Measurements from ENCODE around the gene IQGAP3.

IQGAP3 gene

GRCh38 chr1:156502391-156502893 is 69.9 kb downstream of the IQGAP3 start:
- no peaks in the 10 kb centered on the region for H3K36me3 ChIP-seq (replicated peaks)
- no peak for DNase-seq
- no peaks in the 10 kb centered on the region for H3K27me3 ChIP-seq (replicated peaks)
- no peak for TF ChIP-seq CTCF (IDR thresholded peaks at IDR 0.05; ENCODE audit: low read depth, low read length, missing control alignments)
- H3K27ac ChIP-seq, result peak overlapping the region; percentile 98
- H3K4me3 ChIP-seq (ENCODE audit: low read depth, low read length), result no peak overlapping the region
- in situ Hi-C loops (cut with HindIII; ENCODE audit: low pct_ligation_motif_present, low sequenced_read_pairs), result no loop called here

DNA sequence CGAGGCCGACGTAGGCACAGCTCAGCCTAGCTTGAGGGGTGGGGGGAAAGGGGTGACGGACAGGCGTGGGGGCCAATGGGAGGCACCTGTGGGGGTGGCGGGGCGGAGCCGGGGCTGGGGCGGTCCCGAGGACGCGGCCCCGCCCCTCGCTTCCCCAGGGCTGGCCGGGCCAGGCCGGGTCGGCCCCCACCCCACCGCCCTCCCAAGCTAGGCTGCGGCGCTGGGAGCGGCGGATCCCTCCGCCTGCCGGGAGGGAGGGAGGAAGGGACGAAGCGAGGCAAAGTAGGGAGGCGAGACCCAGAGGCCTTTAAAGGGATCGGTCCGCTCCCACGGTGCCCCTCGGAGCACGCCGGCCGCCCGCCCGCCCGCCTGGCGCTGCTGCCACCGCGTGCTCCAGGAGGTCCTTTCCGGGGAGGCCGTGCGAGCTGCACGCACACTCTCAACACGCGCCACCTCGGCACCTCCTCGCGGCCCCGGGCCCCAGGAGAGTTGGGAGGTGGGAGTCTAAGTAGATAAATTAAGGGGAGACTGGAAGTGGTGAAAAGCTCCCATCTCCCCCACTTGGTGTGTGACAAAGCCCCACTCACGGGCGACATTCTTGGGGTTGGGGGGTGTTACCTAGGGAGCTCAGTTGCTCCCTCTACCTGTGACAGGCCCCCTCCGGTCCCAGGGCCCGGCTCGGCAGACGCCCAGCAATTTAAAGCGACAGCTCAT is 71.4 kb downstream of the IQGAP3 start:
- peak overlapping the region; percentile 95 for H3K4me3 ChIP-seq (ENCODE audit: low read depth, low read length)
- peak overlapping the region; percentile 98 for H3K27ac ChIP-seq
- no peaks in the 10 kb centered on the region for H3K27me3 ChIP-seq (replicated peaks)
- peak; percentile 88 for DNase-seq
- in situ Hi-C loops (cut with HindIII; ENCODE audit: low pct_ligation_motif_present, low sequenced_read_pairs), result no loop called here
- no peaks in the 10 kb centered on the region for H3K36me3 ChIP-seq (replicated peaks)
- TF ChIP-seq CTCF (IDR thresholded peaks at IDR 0.05; ENCODE audit: low read depth, low read length, missing control alignments), result peak; percentile 68

GRCh38 chr1:156500543-156500792 is 71.9 kb downstream of the IQGAP3 start, which contains the start of gene MEF2D:
Gene MEF2D (minus strand): TSS chr1:156500775. CDS start chr1:156483292, 17,483 bp downstream.
- in situ Hi-C loops (cut with HindIII; ENCODE audit: low pct_ligation_motif_present, low sequenced_read_pairs), result no loop called here
- no peak for TF ChIP-seq CTCF (IDR thresholded peaks at IDR 0.05; ENCODE audit: low read depth, low read length, missing control alignments)
- Histone ChIP-seq H3K27me3 (replicated peaks) (no peaks in the 10 kb centered on the region), H3K4me3 (ENCODE audit: low read depth, low read length) (peak within 1 kb of the TSS; percentile 95), H3K36me3 (replicated peaks) (no peaks in the 10 kb centered on the region), H3K27ac (peak within 1 kb of the TSS; percentile 98)
- no peak for DNase-seq

DNA sequence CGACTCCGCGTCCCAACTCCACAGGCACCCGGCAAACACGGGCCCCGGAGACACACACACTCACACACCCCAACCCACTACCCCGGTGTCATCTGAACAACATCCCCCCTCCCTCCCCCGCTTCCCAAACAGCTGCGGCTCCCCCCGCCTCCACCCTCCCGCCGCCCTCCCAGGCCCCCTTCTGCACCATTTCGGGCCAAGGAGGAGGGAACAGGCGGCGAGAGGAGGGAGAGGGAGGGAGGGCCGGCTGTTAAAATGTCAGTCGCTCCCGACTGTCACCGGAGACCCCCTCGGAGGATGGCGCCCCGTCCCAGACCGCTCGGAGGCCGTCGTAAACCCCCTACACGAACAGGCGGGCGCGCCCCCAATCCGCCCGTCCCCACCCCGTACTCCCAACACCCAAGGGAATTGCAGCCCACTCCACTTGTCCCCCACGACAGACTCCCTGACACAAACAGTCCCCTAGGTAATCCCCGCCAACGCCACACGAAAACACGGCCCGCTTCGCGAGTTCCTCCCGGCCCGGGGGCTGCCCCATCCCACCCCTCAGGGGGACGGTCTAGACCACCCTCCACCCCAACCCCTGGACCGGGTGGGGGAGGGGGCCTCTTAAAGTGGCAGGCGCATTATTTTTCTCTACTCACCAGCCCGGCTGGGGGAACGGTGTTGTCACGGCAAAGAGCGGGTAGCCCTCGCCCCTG is 72.4 kb downstream of the IQGAP3 start:
- no peak for TF ChIP-seq CTCF (IDR thresholded peaks at IDR 0.05; ENCODE audit: low read depth, low read length, missing control alignments)
- Histone ChIP-seq H3K27me3 (replicated peaks) (no peaks in the 10 kb centered on the region), H3K27ac (peak overlapping the region; percentile 98), H3K36me3 (replicated peaks) (no peaks in the 10 kb centered on the region), H3K4me3 (ENCODE audit: low read depth, low read length) (peak overlapping the region; percentile 95)
- in situ Hi-C loops (cut with HindIII; ENCODE audit: low pct_ligation_motif_present, low sequenced_read_pairs), result no loop called here
- no peak for DNase-seq

GRCh38 chr1:156499194-156499841 is 73.0 kb downstream of the IQGAP3 start:
- Histone ChIP-seq H3K36me3 (replicated peaks) (peaks cover 5% of the 10 kb centered on the region), H3K4me3 (ENCODE audit: low read depth, low read length) (peak overlapping the region; percentile 95), H3K27me3 (replicated peaks) (no peaks in the 10 kb centered on the region), H3K27ac (peak overlapping the region; percentile 47)
- in situ Hi-C loops (cut with HindIII; ENCODE audit: low pct_ligation_motif_present, low sequenced_read_pairs), result no loop called here
- no peak for DNase-seq
- TF ChIP-seq CTCF (IDR thresholded peaks at IDR 0.05; ENCODE audit: low read depth, low read length, missing control alignments), result no peak

Measured in brain microvascular endothelial cell (primary cell).